Endothelial cell (in vitro differentiated cells): ENCODE results near the gene TMPRSS13. TPM values are rescaled to one million over a fixed set of nuclear protein-coding genes. Genes with fewer than 3 reads are reported as not detected.

ENCODE experiments used
- DNase-seq: peaks from one replicate; pipeline ENCODE4 v3.0.0; 2021; ENCODE audit warnings: low spot score
- H3K27ac Mint-ChIP-seq: one replicate; pipeline ENCODE4 v1.8.0; 2021; ENCODE audit warnings: mixed read lengths, inconsistent platforms; ENCODE audit not compliant: unreplicated experiment
- H3K27me3 Mint-ChIP-seq: one replicate; pipeline ENCODE4 v1.8.0; 2021; ENCODE audit warnings: mild to moderate bottlenecking, moderate library complexity, mixed read lengths, inconsistent platforms; ENCODE audit not compliant: unreplicated experiment
- H3K36me3 Mint-ChIP-seq: one replicate; pipeline ENCODE4 v1.8.0; 2021; ENCODE audit warnings: mild to moderate bottlenecking, low read depth, mixed read lengths, inconsistent platforms; ENCODE audit not compliant: unreplicated experiment
- H3K4me1 Mint-ChIP-seq: one replicate; pipeline ENCODE4 v1.8.0; 2021; ENCODE audit warnings: mild to moderate bottlenecking, mixed read lengths, inconsistent platforms; ENCODE audit not compliant: unreplicated experiment
- H3K4me3 Mint-ChIP-seq: one replicate; pipeline ENCODE4 v1.8.0; 2021; ENCODE audit warnings: mild to moderate bottlenecking, mixed read lengths, inconsistent platforms; ENCODE audit not compliant: unreplicated experiment
- H3K9me3 Mint-ChIP-seq: one replicate; pipeline ENCODE4 v1.8.0; 2021; ENCODE audit warnings: mixed read lengths, inconsistent platforms; ENCODE audit not compliant: unreplicated experiment
- CTCF ChIP-seq: fragments of 200-600 bp; sonication (generic); IDR thresholded peaks from one replicate; pipeline ENCODE4 v1.5.0; 2021; ENCODE audit warnings: antibody characterized with exemption; ENCODE audit not compliant: unreplicated experiment
- total RNA-seq: library from RNA; stranded (reverse); fragmentation: NEBNext Ultra II Directional; extraction: Animal tissue kit (Norgen Biotek cat#: 25700); gene quantifications from one replicate; pipeline ENCODE4 v1.2.1, GENCODE V29; 2021; ENCODE audit not compliant: unreplicated experiment

TMPRSS13 gene
- total RNA-seq, 1 donor from 2014 or later = 1.8 TPM

GRCh38 chr11:117923773-117924172 lies 5.4 kb downstream of the TMPRSS13 start:
- Mint-ChIP-seq H3K27me3 (peaks cover 6% of the 10 kb centered on the region), H3K9me3 (no peaks in the 10 kb centered on the region), H3K4me3 (no peak overlapping the region), H3K27ac (no peak overlapping the region), H3K36me3 (no peaks in the 10 kb centered on the region), H3K4me1 (no peaks in the 10 kb centered on the region)
- no peak for TF ChIP-seq CTCF
- no peak for DNase-seq

- Mint-ChIP-seq H3K4me1 (no peaks in the 10 kb centered on the region), H3K36me3 (no peaks in the 10 kb centered on the region), H3K27ac (no peak overlapping the region), H3K27me3 (peaks cover 4% of the 10 kb centered on the region), H3K9me3 (no peaks in the 10 kb centered on the region), H3K4me3 (no peak overlapping the region)
- DNase-seq = no peak
- TF ChIP-seq CTCF = no peak
Observed at GRCh38 chr11:117923275-117923674, 5.9 kb downstream of the TMPRSS13 start.

- peaks cover 3% of the 10 kb centered on the region for H3K27me3 Mint-ChIP-seq
- TF ChIP-seq CTCF = no peak
- H3K36me3 Mint-ChIP-seq = no peaks in the 10 kb centered on the region
- no peaks in the 10 kb centered on the region for H3K9me3 Mint-ChIP-seq
- H3K4me1 Mint-ChIP-seq = no peaks in the 10 kb centered on the region
- no peak for DNase-seq
- H3K27ac Mint-ChIP-seq = no peak overlapping the region
- no peak overlapping the region for H3K4me3 Mint-ChIP-seq
Observed at GRCh38 chr11:117921893-117922292, 7.3 kb downstream of the TMPRSS13 start.

- Mint-ChIP-seq H3K4me1 (no peaks in the 10 kb centered on the region), H3K9me3 (no peaks in the 10 kb centered on the region), H3K36me3 (no peaks in the 10 kb centered on the region), H3K27ac (no peak overlapping the region), H3K27me3 (peaks cover 3% of the 10 kb centered on the region), H3K4me3 (no peak overlapping the region)
- DNase-seq = no peak
- TF ChIP-seq CTCF = no peak
Observed at GRCh38 chr11:117921456-117921855, 7.7 kb downstream of the TMPRSS13 start.

- no peak overlapping the region for H3K27ac Mint-ChIP-seq
- no peaks in the 10 kb centered on the region for H3K4me1 Mint-ChIP-seq
- H3K36me3 Mint-ChIP-seq = no peaks in the 10 kb centered on the region
- H3K9me3 Mint-ChIP-seq = no peaks in the 10 kb centered on the region
- no peak for DNase-seq
- peaks cover 5% of the 10 kb centered on the region for H3K27me3 Mint-ChIP-seq
- no peak overlapping the region for H3K4me3 Mint-ChIP-seq
- no peak for TF ChIP-seq CTCF
Observed at GRCh38 chr11:117919781-117920221, 9.4 kb downstream of the TMPRSS13 start.
